Loucy (cell line): Measurements from ENCODE around the gene MMP2.

Source experiments
- CTCF ChIP-seq: fragments of 200-600 bp; sonication (generic); conservative IDR thresholded peaks from 2 replicates; pipeline ENCODE4 v1.5.1; 2014; ENCODE audit warnings: mild to moderate bottlenecking, antibody characterized with exemption, low read length
- EZH2phosphoT487 ChIP-seq: fragments of 200-600 bp; IDR thresholded peaks from 2 replicates; pipeline ENCODE4 v1.6.1; 2018; ENCODE audit warnings: antibody characterized with exemption, mild to moderate bottlenecking, moderate library complexity, borderline replicate concordance

GRCh38 chr16:55487048-55487803 is 8.2 kb downstream of the MMP2 start:
- TF ChIP-seq CTCF (no peak), EZH2phosphoT487 (no peak)
